ENCODE results near the gene ITM2B.

DNA sequence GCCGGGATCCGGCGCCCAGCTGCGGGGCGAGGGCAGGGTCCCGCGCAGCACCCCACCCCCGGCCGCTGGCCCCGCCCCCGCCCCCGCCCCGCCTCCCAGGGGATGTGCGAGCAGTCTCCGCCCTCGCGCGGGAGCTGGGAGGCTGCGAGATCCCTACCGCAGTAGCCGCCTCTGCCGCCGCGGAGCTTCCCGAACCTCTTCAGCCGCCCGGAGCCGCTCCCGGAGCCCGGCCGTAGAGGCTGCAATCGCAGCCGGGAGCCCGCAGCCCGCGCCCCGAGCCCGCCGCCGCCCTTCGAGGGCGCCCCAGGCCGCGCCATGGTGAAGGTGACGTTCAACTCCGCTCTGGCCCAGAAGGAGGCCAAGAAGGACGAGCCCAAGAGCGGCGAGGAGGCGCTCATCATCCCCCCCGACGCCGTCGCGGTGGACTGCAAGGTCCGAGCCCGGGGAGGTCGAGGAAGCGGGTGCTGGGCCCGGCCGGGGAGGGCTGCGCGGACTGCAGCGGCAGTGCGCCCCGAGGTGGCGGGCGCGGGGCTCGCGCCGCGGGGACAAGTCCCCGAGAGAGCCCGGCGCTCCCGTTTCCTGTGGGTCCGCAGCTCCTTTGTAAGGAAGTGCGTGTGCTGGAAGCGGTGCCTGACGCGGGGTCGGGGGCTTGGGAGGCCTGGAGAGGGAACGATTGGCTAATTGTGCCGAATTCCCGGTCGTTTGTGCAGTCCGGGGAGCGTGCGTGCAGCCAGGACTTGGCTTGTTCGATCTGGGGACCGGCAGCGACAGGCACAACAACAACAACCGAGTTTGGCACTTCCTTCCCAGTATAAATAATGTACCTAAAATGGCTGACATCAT, at the start of gene ITM2B:
- TF ChIP-seq, protein P1, sequence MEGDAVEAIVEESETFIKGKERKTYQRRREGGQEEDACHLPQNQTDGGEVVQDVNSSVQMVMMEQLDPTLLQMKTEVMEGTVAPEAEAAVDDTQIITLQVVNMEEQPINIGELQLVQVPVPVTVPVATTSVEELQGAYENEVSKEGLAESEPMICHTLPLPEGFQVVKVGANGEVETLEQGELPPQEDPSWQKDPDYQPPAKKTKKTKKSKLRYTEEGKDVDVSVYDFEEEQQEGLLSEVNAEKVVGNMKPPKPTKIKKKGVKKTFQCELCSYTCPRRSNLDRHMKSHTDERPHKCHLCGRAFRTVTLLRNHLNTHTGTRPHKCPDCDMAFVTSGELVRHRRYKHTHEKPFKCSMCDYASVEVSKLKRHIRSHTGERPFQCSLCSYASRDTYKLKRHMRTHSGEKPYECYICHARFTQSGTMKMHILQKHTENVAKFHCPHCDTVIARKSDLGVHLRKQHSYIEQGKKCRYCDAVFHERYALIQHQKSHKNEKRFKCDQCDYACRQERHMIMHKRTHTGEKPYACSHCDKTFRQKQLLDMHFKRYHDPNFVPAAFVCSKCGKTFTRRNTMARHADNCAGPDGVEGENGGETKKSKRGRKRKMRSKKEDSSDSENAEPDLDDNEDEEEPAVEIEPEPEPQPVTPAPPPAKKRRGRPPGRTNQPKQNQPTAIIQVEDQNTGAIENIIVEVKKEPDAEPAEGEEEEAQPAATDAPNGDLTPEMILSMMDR (IDR thresholded peaks at IDR 0.05), result peak; percentile 33 to 63 (median 38)
- peak; percentile 62 for TF ChIP-seq POLR2A (IDR thresholded peaks at IDR 0.05; ENCODE audit: low read depth)
- TF ChIP-seq EP300 (IDR thresholded peaks at IDR 0.05), result no peak
